PFSK-1 (cell line): ENCODE data around the gene FLNC.

Experiments
- FOXP2 ChIP-seq: optimal IDR thresholded peaks from 2 replicates; pipeline ENCODE3; 2011; ENCODE audit warnings: borderline replicate concordance, control low read depth, inconsistent platforms; ENCODE audit not compliant: insufficient read depth; ENCODE audit errors: extremely low read length, extremely low read depth
- POLR2AphosphoS5 ChIP-seq: IDR thresholded peaks from 2 replicates; pipeline ENCODE4 v1.6.1; 2012; ENCODE audit warnings: low read depth, mild to moderate bottlenecking, control low read depth, low read length, moderate library complexity
- REST ChIP-seq, 2 experiments: IDR thresholded peaks; 2 replicates each; pipeline versions ENCODE4 v1.6.1 to v1.8.0; 2011 to 2012; ENCODE audit warnings: low read depth in 2 of 2, low read length in 2 of 2, control low read depth in 1 of 2, inconsistent platforms in 1 of 2, mild to moderate bottlenecking in 1 of 2, moderate library complexity in 1 of 2; ENCODE audit not compliant: insufficient read depth in 1 of 2
- SIN3A ChIP-seq: IDR thresholded peaks from 2 replicates; pipeline ENCODE4 v1.6.1; 2012; ENCODE audit warnings: mild to moderate bottlenecking, low read length, moderate library complexity, borderline replicate concordance; ENCODE audit not compliant: insufficient read depth
- TAF1 ChIP-seq: IDR thresholded peaks from 2 replicates; pipeline ENCODE4 v1.6.1; 2012; ENCODE audit warnings: low read length, control low read depth, borderline replicate concordance; ENCODE audit not compliant: insufficient read depth

Gene FLNC

GRCh38 chr7:128873234-128873633 is 43.0 kb downstream of the FLNC start:
- TF ChIP-seq FOXP2 = no peak
- TF ChIP-seq REST (IDR thresholded peaks at IDR 0.05; ENCODE audit: insufficient read depth in 1 of 2, low read depth in 2 of 2, low read length in 2 of 2) = no peak
- no peak for TF ChIP-seq SIN3A
- TF ChIP-seq POLR2AphosphoS5 = no peak
- no peak for TF ChIP-seq TAF1

DNA sequence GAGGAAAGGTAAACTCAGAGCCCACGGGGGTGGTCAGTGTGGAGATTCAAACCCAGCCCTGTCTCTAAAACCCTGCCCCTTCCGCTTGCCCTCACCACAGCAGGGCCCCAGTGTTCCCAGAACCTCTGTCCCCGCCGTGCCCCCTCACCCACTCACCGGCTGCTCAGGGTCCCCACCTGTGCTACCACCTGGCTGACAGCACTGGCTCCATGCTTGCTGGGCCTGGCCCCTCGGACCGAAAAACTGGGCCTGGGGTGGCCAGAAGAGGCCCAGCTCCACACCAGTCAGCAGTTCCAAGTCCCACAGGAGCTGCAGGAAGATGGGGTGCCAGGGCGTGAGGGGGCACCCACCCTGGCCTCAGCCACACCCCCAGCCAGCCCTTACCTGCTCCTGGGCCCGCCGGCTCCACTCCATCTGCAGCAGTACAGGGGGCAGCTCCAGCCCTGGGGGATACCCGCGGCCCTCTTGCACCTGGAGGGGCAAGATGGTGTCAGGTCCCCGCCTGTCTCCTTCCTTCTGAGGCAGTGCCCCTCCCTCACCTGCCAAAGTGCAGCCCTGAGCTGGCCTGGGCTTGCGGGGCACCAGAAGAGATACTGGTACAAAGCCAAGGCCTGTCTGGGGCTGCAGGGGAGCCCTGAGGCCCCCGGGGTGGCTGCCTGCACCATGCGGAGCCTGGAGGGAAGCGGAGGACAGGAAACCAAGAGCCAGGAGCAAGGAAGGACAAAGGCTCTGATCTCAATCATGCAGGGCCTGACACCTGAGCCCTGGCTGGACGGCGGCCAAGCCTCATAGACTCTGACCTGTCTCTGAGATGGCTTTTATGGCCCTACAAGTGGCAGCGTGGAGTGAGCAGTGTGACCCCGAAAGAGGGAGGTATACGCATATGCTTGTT is 44.2 kb downstream of the FLNC start:
- TF ChIP-seq FOXP2 (no peak), SIN3A (no peak), REST (IDR thresholded peaks at IDR 0.05; ENCODE audit: insufficient read depth in 1 of 2, low read depth in 2 of 2, low read length in 2 of 2) (no peak), POLR2AphosphoS5 (no peak), TAF1 (no peak)

DNA sequence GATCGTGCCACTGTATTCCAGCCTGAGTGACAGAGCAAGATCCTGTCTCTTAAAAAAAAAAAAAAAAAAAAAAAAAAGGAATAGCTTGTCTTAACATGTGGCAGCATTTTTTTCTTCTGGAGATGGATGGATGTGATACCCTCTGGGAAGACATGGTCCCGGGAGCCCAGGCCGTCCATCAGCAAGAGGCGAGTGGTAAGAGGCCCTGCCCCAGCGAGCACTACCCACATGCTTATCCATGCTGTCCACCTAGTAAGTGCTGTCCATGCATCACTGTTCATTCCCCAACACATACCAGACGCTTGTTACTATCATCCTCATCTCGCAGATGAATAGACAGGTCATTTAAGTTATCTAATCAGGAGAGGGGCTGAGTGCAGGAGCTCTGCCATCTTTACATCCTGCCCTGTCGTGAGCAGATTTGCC is 45.3 kb downstream of the FLNC start:
- no peak for TF ChIP-seq POLR2AphosphoS5
- TF ChIP-seq FOXP2 = no peak
- TF ChIP-seq SIN3A = no peak
- no peak for TF ChIP-seq TAF1
- no peak for TF ChIP-seq REST (IDR thresholded peaks at IDR 0.05; ENCODE audit: insufficient read depth in 1 of 2, low read depth in 2 of 2, low read length in 2 of 2)

DNA sequence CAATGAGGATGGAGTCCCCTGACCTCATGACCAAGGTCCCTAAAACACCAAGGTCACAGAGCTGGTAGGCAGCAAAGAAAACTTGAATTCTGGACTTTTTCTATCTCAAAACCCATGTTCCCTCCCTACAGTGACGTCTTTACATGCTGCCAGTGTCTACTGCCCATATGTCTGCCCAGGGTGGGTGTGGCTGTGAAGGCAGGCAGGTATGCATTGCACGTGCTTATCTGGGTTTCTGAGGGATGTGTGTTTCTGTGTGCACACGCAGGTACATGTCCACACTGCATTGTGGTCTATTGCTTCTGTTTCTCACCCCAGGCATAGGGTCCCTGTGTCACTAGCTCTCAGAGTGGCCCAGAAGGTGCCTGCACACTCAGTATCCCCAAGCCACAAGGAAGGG is 45.9 kb downstream of the FLNC start:
- TF ChIP-seq TAF1 (no peak), FOXP2 (no peak), POLR2AphosphoS5 (no peak), SIN3A (no peak), REST (IDR thresholded peaks at IDR 0.05; ENCODE audit: insufficient read depth in 1 of 2, low read depth in 2 of 2, low read length in 2 of 2) (no peak)

GRCh38 chr7:128876586-128876977 is 46.4 kb downstream of the FLNC start:
- TF ChIP-seq POLR2AphosphoS5 (no peak), SIN3A (no peak), FOXP2 (no peak), REST (IDR thresholded peaks at IDR 0.05; ENCODE audit: insufficient read depth in 1 of 2, low read depth in 2 of 2, low read length in 2 of 2) (no peak), TAF1 (no peak)
